Measurements from ENCODE around the gene ZWILCH. TPM values are rescaled to one million over a fixed set of nuclear protein-coding genes. Genes with fewer than 3 reads are reported as not detected.

Gene ZWILCH
- total RNA-seq, 1 donor from 2014 or later, result 15.5 TPM

- Histone ChIP-seq H3K4me3 (ENCODE audit: insufficient read depth, low read depth, low read length) (no peak overlapping the region), H3K4me1 (ENCODE audit: insufficient read depth, low read length) (no peaks in the 10 kb centered on the region), H3K4me2 (ENCODE audit: low read length) (no peak overlapping the region), H3K27me3 (ENCODE audit: insufficient read depth, low read length) (peaks cover 6% of the 10 kb centered on the region), H3K36me3 (ENCODE audit: insufficient read depth, low read length) (no peaks in the 10 kb centered on the region), H3K27ac (ENCODE audit: low read depth, low read length) (no peak overlapping the region), H3K79me2 (ENCODE audit: insufficient read depth, low read length) (no peaks in the 10 kb centered on the region), H2AFZ (ENCODE audit: low read depth, low read length) (no peak overlapping the region), H3K9me3 (ENCODE audit: insufficient read depth, low read depth, low read length) (no peaks in the 10 kb centered on the region), H3K9ac (ENCODE audit: low read length) (no peak overlapping the region), H4K20me1 (ENCODE audit: insufficient read depth, low read length) (no peaks in the 10 kb centered on the region)
- no peaks in the 10 kb centered on the region for H3K9me3 Mint-ChIP-seq (ENCODE audit: unreplicated experiment)
- no peaks in the 10 kb centered on the region for H3K4me1 Mint-ChIP-seq (ENCODE audit: low read depth, unreplicated experiment)
- H3K27me3 Mint-ChIP-seq (ENCODE audit: low read depth, unreplicated experiment), result peaks cover 50% of the 10 kb centered on the region
- H3K36me3 Mint-ChIP-seq (ENCODE audit: low read depth, unreplicated experiment), result no peaks in the 10 kb centered on the region
- FAIRE-seq (no peak), DNase-seq (ENCODE audit: low read depth) (no peak)
- H3K27ac Mint-ChIP-seq (ENCODE audit: unreplicated experiment), result no peak overlapping the region
- no peak overlapping the region for H3K4me3 Mint-ChIP-seq (ENCODE audit: unreplicated experiment)
- TF ChIP-seq, protein P1, sequence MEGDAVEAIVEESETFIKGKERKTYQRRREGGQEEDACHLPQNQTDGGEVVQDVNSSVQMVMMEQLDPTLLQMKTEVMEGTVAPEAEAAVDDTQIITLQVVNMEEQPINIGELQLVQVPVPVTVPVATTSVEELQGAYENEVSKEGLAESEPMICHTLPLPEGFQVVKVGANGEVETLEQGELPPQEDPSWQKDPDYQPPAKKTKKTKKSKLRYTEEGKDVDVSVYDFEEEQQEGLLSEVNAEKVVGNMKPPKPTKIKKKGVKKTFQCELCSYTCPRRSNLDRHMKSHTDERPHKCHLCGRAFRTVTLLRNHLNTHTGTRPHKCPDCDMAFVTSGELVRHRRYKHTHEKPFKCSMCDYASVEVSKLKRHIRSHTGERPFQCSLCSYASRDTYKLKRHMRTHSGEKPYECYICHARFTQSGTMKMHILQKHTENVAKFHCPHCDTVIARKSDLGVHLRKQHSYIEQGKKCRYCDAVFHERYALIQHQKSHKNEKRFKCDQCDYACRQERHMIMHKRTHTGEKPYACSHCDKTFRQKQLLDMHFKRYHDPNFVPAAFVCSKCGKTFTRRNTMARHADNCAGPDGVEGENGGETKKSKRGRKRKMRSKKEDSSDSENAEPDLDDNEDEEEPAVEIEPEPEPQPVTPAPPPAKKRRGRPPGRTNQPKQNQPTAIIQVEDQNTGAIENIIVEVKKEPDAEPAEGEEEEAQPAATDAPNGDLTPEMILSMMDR (IDR thresholded peaks at IDR 0.05; ENCODE audit: insufficient read depth, low read depth, low read length), result no peak
- no peak for TF ChIP-seq EZH2 (IDR thresholded peaks at IDR 0.05; ENCODE audit: insufficient read depth, low read length)
Observed at GRCh38 chr15:66598095-66598815, 93.1 kb downstream of the ZWILCH start.

Small RNA genes lying within 50 kb of the gene (microRNA-seq; reads per million reads assigned to microRNA genes)
- 1.6 reads per million for gene MIR4512

Other genes with a start within 250 kb of the ZWILCH start
- 6.9 and 8.1 TPM in 2 replicates for gene DIS3L, start 211.8 kb upstream of the ZWILCH start, total RNA-seq
- 3.9 and 5.6 TPM in 2 replicates for gene TIPIN, start 148.6 kb upstream of the ZWILCH start, total RNA-seq
- 62.4 and 66.5 TPM in 2 replicates for gene MAP2K1, start 118.4 kb upstream of the ZWILCH start, total RNA-seq
- 11.5 and 12.7 TPM in 2 replicates for gene SNAPC5, start 7.6 kb upstream of the ZWILCH start, total RNA-seq
- 2,056 and 2,248 TPM in 2 replicates for gene RPL4, start 471 bp upstream of the ZWILCH start, total RNA-seq
- 12.8 and 13.2 TPM in 2 replicates for gene LCTL, start 60.7 kb downstream of the ZWILCH start, total RNA-seq
- gene SMAD6, start 196.9 kb downstream of the ZWILCH start, total RNA-seq, result 2.7 and 4.0 TPM in 2 replicates

All from astrocyte (in vitro differentiated cells and primary cell).